ENCODE results near the gene PLA2G5.
"Not testable (repeated sequence)": the region's sequence is repeated elsewhere in the genome, so short reads cannot be mapped to it uniquely, and the experiment has no call there.

Gene PLA2G5

GRCh38 chr1:20037877-20038276, 32.1 kb upstream of the PLA2G5 start:
- H3K36me3 ChIP-seq (ENCODE audit: control insufficient read depth, insufficient read depth, low read length) = no peaks in the 10 kb centered on the region
- no peak overlapping the region for H3K27ac ChIP-seq (ENCODE audit: insufficient read depth, low read depth, low read length, poor library complexity, severe bottlenecking)
- no peaks in the 10 kb centered on the region for H3K4me1 ChIP-seq (ENCODE audit: control insufficient read depth, insufficient read depth, low read length)
- 84 to 89% methylated on average over 1 of the region's 1 CpG for WGBS, 2 experiments
- H3K9me3 ChIP-seq (ENCODE audit: control insufficient read depth, low read length) = no peaks in the 10 kb centered on the region
- no peaks in the 10 kb centered on the region for H3K27me3 ChIP-seq (ENCODE audit: control insufficient read depth, insufficient read depth, low read length, poor library complexity, severe bottlenecking)
- no peak overlapping the region for H3K4me3 ChIP-seq (ENCODE audit: insufficient read depth, low read depth, low read length)

- Histone ChIP-seq H3K27ac (ENCODE audit: insufficient read depth, low read depth, low read length, poor library complexity, severe bottlenecking) (no peak overlapping the region), H3K27me3 (ENCODE audit: control insufficient read depth, insufficient read depth, low read length, poor library complexity, severe bottlenecking) (no peaks in the 10 kb centered on the region), H3K4me3 (ENCODE audit: insufficient read depth, low read depth, low read length) (no peak overlapping the region), H3K4me1 (ENCODE audit: control insufficient read depth, insufficient read depth, low read length) (no peaks in the 10 kb centered on the region), H3K9me3 (ENCODE audit: control insufficient read depth, low read length) (peaks cover 3% of the 10 kb centered on the region), H3K36me3 (ENCODE audit: control insufficient read depth, insufficient read depth, low read length) (no peaks in the 10 kb centered on the region)
- 82 to 88% methylated on average over 1 of the region's 1 CpG for WGBS, 2 experiments
Observed at GRCh38 chr1:20047096-20047495, 22.9 kb upstream of the PLA2G5 start.

GRCh38 chr1:20048563-20048962, 21.4 kb upstream of the PLA2G5 start:
- 100% methylated on average over 1 of the region's 1 CpG; no CpG with 5 or more reads in 1 of the 2 experiments for WGBS, 2 experiments
- Histone ChIP-seq H3K27me3 (ENCODE audit: control insufficient read depth, insufficient read depth, low read length, poor library complexity, severe bottlenecking) (no peaks in the 10 kb centered on the region), H3K9me3 (ENCODE audit: control insufficient read depth, low read length) (peaks cover 3% of the 10 kb centered on the region), H3K4me1 (ENCODE audit: control insufficient read depth, insufficient read depth, low read length) (no peaks in the 10 kb centered on the region), H3K27ac (ENCODE audit: insufficient read depth, low read depth, low read length, poor library complexity, severe bottlenecking) (no peak overlapping the region), H3K4me3 (ENCODE audit: insufficient read depth, low read depth, low read length) (no peak overlapping the region), H3K36me3 (ENCODE audit: control insufficient read depth, insufficient read depth, low read length) (no peaks in the 10 kb centered on the region)

DNA sequence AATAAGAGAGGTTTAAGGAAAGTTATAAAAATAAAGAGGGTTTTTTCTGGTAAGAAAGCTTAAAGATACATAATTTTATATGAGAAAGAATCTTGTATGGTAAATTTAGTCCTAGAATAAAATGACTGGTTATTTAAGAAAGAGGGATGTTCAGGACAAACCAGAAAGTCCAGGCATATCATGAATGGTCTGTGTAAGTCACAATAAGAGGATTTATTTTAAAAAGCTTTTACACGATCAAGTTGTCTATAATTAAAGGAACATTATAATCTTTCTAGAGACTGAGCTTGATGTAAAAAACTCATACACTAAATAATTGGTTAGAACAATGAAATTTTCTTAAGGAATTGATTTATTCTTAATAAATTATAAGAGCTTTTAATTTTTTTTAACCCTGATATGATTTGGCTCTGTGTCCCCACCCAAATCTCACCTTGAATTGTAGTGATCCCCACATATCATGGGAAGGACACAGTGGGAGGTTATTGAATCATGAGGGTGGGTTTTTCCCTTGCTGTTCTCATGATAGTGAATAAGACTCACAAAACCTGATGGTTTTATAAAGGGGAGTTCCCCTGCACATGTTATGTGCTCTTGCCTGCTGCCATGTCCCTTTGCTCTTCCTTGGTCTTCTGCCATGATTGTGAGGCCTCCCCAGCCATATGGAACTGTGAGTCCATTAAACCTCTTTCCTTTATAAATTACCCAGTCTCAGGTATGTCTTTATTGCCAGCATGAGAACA, 20.8 kb upstream of the PLA2G5 start:
- H3K9me3 ChIP-seq (ENCODE audit: control insufficient read depth, low read length); H3K27me3 ChIP-seq (ENCODE audit: control insufficient read depth, insufficient read depth, low read length, poor library complexity, severe bottlenecking); H3K4me1 ChIP-seq (ENCODE audit: control insufficient read depth, insufficient read depth, low read length); H3K36me3 ChIP-seq (ENCODE audit: control insufficient read depth, insufficient read depth, low read length); H3K27ac ChIP-seq (ENCODE audit: insufficient read depth, low read depth, low read length, poor library complexity, severe bottlenecking); H3K4me3 ChIP-seq (ENCODE audit: insufficient read depth, low read depth, low read length): not testable (repeated sequence)
- no CpG with 5 or more reads among the region's 1 CpG for WGBS, 2 experiments

DNA sequence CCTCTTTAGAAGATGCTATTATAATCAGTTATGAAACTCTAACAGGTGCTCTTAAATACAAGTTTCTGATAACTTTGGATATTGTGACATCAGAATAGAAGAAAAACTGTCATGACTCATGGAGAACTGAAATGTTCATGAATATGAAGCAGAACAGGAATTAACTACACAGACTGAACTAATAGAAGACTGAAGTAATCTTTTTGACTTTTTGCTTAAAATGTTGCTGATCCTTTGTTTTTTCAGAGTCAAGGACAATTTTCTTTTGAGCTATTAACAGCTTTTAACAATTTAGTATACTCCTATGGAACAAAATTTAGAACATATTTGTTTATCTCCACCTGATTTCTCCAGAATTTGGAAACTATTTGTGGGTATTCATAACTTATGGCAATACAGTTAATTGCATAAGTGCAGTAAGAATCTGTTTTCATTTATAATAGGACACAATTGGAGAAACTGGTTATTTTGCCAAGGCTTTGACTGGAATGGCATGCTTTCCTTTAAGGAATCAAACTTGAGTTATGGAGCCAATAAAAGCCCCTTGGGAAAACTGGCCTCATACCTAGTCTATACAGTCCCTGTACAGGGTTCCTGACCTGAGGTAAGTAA, 18.7 kb upstream of the PLA2G5 start:
- Histone ChIP-seq H3K27me3 (ENCODE audit: control insufficient read depth, insufficient read depth, low read length, poor library complexity, severe bottlenecking) (no peaks in the 10 kb centered on the region), H3K4me3 (ENCODE audit: insufficient read depth, low read depth, low read length) (no peak overlapping the region), H3K27ac (ENCODE audit: insufficient read depth, low read depth, low read length, poor library complexity, severe bottlenecking) (no peak overlapping the region), H3K9me3 (ENCODE audit: control insufficient read depth, low read length) (peaks cover 3% of the 10 kb centered on the region), H3K4me1 (ENCODE audit: control insufficient read depth, insufficient read depth, low read length) (no peaks in the 10 kb centered on the region), H3K36me3 (ENCODE audit: control insufficient read depth, insufficient read depth, low read length) (no peaks in the 10 kb centered on the region)

DNA sequence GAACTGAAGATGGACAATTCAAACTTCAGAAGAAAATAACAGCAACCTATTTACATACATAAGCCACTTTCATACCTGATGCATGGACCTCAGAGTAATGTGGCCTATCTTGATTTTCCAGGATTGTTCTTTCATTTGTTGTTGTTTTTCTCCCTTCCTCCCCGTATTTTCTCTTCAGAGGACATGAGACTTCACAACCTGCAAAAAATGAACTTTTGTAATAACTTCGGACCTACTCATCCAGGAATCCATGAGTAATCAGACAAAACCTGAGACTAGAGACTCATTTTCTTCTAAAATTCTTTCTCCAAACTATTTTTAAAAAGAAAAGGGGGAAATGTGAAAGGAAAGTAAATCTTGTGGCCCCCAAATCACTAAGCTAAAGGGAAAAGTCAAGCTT, 17.6 kb upstream of the PLA2G5 start:
- Histone ChIP-seq H3K4me3 (ENCODE audit: insufficient read depth, low read depth, low read length) (no peak overlapping the region), H3K27me3 (ENCODE audit: control insufficient read depth, insufficient read depth, low read length, poor library complexity, severe bottlenecking) (no peaks in the 10 kb centered on the region), H3K9me3 (ENCODE audit: control insufficient read depth, low read length) (peaks cover 3% of the 10 kb centered on the region), H3K36me3 (ENCODE audit: control insufficient read depth, insufficient read depth, low read length) (no peaks in the 10 kb centered on the region), H3K4me1 (ENCODE audit: control insufficient read depth, insufficient read depth, low read length) (no peaks in the 10 kb centered on the region), H3K27ac (ENCODE audit: insufficient read depth, low read depth, low read length, poor library complexity, severe bottlenecking) (no peak overlapping the region)
- WGBS, 2 experiments = 86 to 88% methylated on average over 2 of the region's 2 CpGs

GRCh38 chr1:20057886-20058420, 12.0 kb upstream of the PLA2G5 start:
- Histone ChIP-seq H3K9me3 (ENCODE audit: control insufficient read depth, low read length) (no peaks in the 10 kb centered on the region), H3K36me3 (ENCODE audit: control insufficient read depth, insufficient read depth, low read length) (no peaks in the 10 kb centered on the region), H3K4me3 (ENCODE audit: insufficient read depth, low read depth, low read length) (no peak overlapping the region), H3K27me3 (ENCODE audit: control insufficient read depth, insufficient read depth, low read length, poor library complexity, severe bottlenecking) (no peaks in the 10 kb centered on the region), H3K4me1 (ENCODE audit: control insufficient read depth, insufficient read depth, low read length) (no peaks in the 10 kb centered on the region), H3K27ac (ENCODE audit: insufficient read depth, low read depth, low read length, poor library complexity, severe bottlenecking) (no peak overlapping the region)
- WGBS, 2 experiments = 86 to 91% methylated on average over 4 of the region's 5 CpGs

GRCh38 chr1:20058531-20058930, 11.5 kb upstream of the PLA2G5 start:
- 88 to 92% methylated on average over 1 of the region's 1 CpG for WGBS, 2 experiments
- Histone ChIP-seq H3K27ac (ENCODE audit: insufficient read depth, low read depth, low read length, poor library complexity, severe bottlenecking) (no peak overlapping the region), H3K36me3 (ENCODE audit: control insufficient read depth, insufficient read depth, low read length) (no peaks in the 10 kb centered on the region), H3K4me3 (ENCODE audit: insufficient read depth, low read depth, low read length) (no peak overlapping the region), H3K9me3 (ENCODE audit: control insufficient read depth, low read length) (no peaks in the 10 kb centered on the region), H3K27me3 (ENCODE audit: control insufficient read depth, insufficient read depth, low read length, poor library complexity, severe bottlenecking) (no peaks in the 10 kb centered on the region), H3K4me1 (ENCODE audit: control insufficient read depth, insufficient read depth, low read length) (no peaks in the 10 kb centered on the region)

DNA sequence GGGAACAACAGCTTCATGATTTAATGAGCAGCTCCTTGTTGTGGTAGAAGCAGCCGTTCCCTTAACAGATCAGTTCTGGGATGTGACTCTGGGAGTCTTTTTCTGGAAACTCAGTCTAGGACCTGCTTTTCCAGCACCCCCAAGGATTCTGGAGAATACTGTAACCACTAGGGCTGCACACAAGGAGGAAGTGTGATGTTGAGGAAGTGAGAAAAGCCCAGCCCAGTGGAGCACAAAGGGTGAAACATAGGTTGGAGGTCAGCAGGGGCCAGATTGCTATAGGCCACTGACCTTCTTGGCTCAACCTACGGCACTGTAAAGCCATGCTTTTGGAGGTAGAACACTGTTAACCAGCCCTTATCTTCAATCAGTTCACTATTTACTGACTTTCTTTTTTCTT, 10.1 kb upstream of the PLA2G5 start:
- Histone ChIP-seq H3K27ac (ENCODE audit: insufficient read depth, low read depth, low read length, poor library complexity, severe bottlenecking) (no peak overlapping the region), H3K9me3 (ENCODE audit: control insufficient read depth, low read length) (no peaks in the 10 kb centered on the region), H3K4me3 (ENCODE audit: insufficient read depth, low read depth, low read length) (no peak overlapping the region), H3K4me1 (ENCODE audit: control insufficient read depth, insufficient read depth, low read length) (no peaks in the 10 kb centered on the region), H3K36me3 (ENCODE audit: control insufficient read depth, insufficient read depth, low read length) (no peaks in the 10 kb centered on the region), H3K27me3 (ENCODE audit: control insufficient read depth, insufficient read depth, low read length, poor library complexity, severe bottlenecking) (no peaks in the 10 kb centered on the region)
- 83 to 89% methylated on average over 2 of the region's 2 CpGs for WGBS, 2 experiments

GRCh38 chr1:20060791-20061190, 9.2 kb upstream of the PLA2G5 start:
- H3K4me3 ChIP-seq (ENCODE audit: insufficient read depth, low read depth, low read length); H3K27me3 ChIP-seq (ENCODE audit: control insufficient read depth, insufficient read depth, low read length, poor library complexity, severe bottlenecking); H3K9me3 ChIP-seq (ENCODE audit: control insufficient read depth, low read length); H3K27ac ChIP-seq (ENCODE audit: insufficient read depth, low read depth, low read length, poor library complexity, severe bottlenecking); H3K4me1 ChIP-seq (ENCODE audit: control insufficient read depth, insufficient read depth, low read length); H3K36me3 ChIP-seq (ENCODE audit: control insufficient read depth, insufficient read depth, low read length): not testable (repeated sequence)
- 93 to 94% methylated on average over 7 of the region's 7 CpGs for WGBS, 2 experiments
